Measurements from ENCODE around the gene IGFBP6. TPM values are rescaled to one million over a fixed set of nuclear protein-coding genes. Genes with fewer than 3 reads are reported as not detected.

Gene IGFBP6
- total and polyA plus RNA-seq, 4 donors = 1.6 to 17.6 (median 12.0) TPM

- H3K4me3 ChIP-seq (ENCODE audit: low read depth in 1 of 3, low read length in 3 of 3) = no peak overlapping the region
- TF ChIP-seq GABPA (IDR thresholded peaks at IDR 0.05 in 1 of 2, conservative IDR thresholded peaks at IDR 0.05 in 1 of 2) (no peak), RAD21 (IDR thresholded peaks at IDR 0.05) (peak in 1 of 2 donors; percentile 6), JUND (IDR thresholded peaks at IDR 0.05) (no peak), REST (IDR thresholded peaks at IDR 0.05) (no peak), NR2F2 (IDR thresholded peaks at IDR 0.05) (peak; percentile 52)
- H3K9ac ChIP-seq (ENCODE audit: low read depth in 1 of 2, low read length in 2 of 2) = no peak overlapping the region
- peaks cover 3 to 30% (median 13%) of the 10 kb centered on the region in 4 donors for H3K36me3 ChIP-seq (ENCODE audit: control insufficient read depth in 4 of 4, insufficient read depth in 3 of 4, low read depth in 1 of 4, low read length in 3 of 4)
- DNase-seq (ENCODE audit: low spot score) = peak; percentile 19
- peak overlapping the region; percentile 48 to 49 for H3K27ac ChIP-seq (ENCODE audit: low read depth in 1 of 2, low read length in 2 of 2)
- H3K27me3 ChIP-seq (ENCODE audit: control insufficient read depth in 4 of 4, insufficient read depth in 4 of 4, low read length in 3 of 4) = no peaks in the 10 kb centered on the region
- WGBS = 67% methylated on average over 13 of the region's 13 CpGs
- peaks cover 18 to 40% (median 27%) of the 10 kb centered on the region in 4 donors for H3K4me1 ChIP-seq (ENCODE audit: control insufficient read depth in 4 of 4, insufficient read depth in 4 of 4, low read length in 3 of 4)
- H3K9me3 ChIP-seq (ENCODE audit: control insufficient read depth in 4 of 4, low read length in 3 of 4) = no peaks in the 10 kb centered on the region
Observed at GRCh38 chr12:53063708-53064612, 33.5 kb upstream of the IGFBP6 start.

GRCh38 chr12:53064613-53065436, 32.6 kb upstream of the IGFBP6 start:
- H3K27ac ChIP-seq (ENCODE audit: low read depth in 1 of 2, low read length in 2 of 2) = peak overlapping the region; percentile 15 to 44
- WGBS = 82% methylated on average over 11 of the region's 11 CpGs
- H3K4me3 ChIP-seq (ENCODE audit: low read depth in 1 of 3, low read length in 3 of 3) = no peak overlapping the region
- peaks cover 3 to 26% (median 13%) of the 10 kb centered on the region in 4 donors for H3K36me3 ChIP-seq (ENCODE audit: control insufficient read depth in 4 of 4, insufficient read depth in 3 of 4, low read depth in 1 of 4, low read length in 3 of 4)
- H3K4me1 ChIP-seq (ENCODE audit: control insufficient read depth in 4 of 4, insufficient read depth in 4 of 4, low read length in 3 of 4) = peaks cover 14 to 36% (median 28%) of the 10 kb centered on the region in 4 donors
- H3K9me3 ChIP-seq (ENCODE audit: control insufficient read depth in 4 of 4, low read length in 3 of 4) = no peaks in the 10 kb centered on the region
- H3K27me3 ChIP-seq (ENCODE audit: control insufficient read depth in 4 of 4, insufficient read depth in 4 of 4, low read length in 3 of 4) = no peaks in the 10 kb centered on the region
- H3K9ac ChIP-seq (ENCODE audit: low read depth in 1 of 2, low read length in 2 of 2) = no peak overlapping the region
- TF ChIP-seq TAF1 (conservative IDR thresholded peaks at IDR 0.05) (no peak), YY1 (IDR thresholded peaks at IDR 0.05) (no peak), ZBTB33 (IDR thresholded peaks at IDR 0.05) (no peak), REST (IDR thresholded peaks at IDR 0.05) (no peak), NR2F2 (IDR thresholded peaks at IDR 0.05) (no peak), RAD21 (IDR thresholded peaks at IDR 0.05) (no peak), MAX (IDR thresholded peaks at IDR 0.05) (no peak), JUND (IDR thresholded peaks at IDR 0.05) (no peak), SP1 (IDR thresholded peaks at IDR 0.05) (no peak), RXRA (IDR thresholded peaks at IDR 0.05) (no peak), CTCF (IDR thresholded peaks at IDR 0.05; ENCODE audit: low read depth, low read length, missing input control) (no peak), FOXA2 (IDR thresholded peaks at IDR 0.05) (no peak), FOXA1 (IDR thresholded peaks at IDR 0.05) (no peak), GABPA (IDR thresholded peaks at IDR 0.05 in 1 of 2, conservative IDR thresholded peaks at IDR 0.05 in 1 of 2) (no peak), HNF4A (conservative IDR thresholded peaks at IDR 0.05) (no peak), ATF3 (IDR thresholded peaks at IDR 0.05) (no peak), EGR1 (IDR thresholded peaks at IDR 0.05; ENCODE audit: low read depth in 2 of 2) (no peak), HNF4G (IDR thresholded peaks at IDR 0.05) (no peak)
- DNase-seq (ENCODE audit: low spot score) = peak; percentile 28

All from liver (tissue), 9 donors.